ENCODE data around the gene HIF3A.

- TF ChIP-seq, protein P1, sequence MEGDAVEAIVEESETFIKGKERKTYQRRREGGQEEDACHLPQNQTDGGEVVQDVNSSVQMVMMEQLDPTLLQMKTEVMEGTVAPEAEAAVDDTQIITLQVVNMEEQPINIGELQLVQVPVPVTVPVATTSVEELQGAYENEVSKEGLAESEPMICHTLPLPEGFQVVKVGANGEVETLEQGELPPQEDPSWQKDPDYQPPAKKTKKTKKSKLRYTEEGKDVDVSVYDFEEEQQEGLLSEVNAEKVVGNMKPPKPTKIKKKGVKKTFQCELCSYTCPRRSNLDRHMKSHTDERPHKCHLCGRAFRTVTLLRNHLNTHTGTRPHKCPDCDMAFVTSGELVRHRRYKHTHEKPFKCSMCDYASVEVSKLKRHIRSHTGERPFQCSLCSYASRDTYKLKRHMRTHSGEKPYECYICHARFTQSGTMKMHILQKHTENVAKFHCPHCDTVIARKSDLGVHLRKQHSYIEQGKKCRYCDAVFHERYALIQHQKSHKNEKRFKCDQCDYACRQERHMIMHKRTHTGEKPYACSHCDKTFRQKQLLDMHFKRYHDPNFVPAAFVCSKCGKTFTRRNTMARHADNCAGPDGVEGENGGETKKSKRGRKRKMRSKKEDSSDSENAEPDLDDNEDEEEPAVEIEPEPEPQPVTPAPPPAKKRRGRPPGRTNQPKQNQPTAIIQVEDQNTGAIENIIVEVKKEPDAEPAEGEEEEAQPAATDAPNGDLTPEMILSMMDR (IDR thresholded peaks at IDR 0.05) = no peak
- no peak for TF ChIP-seq POLR2A (IDR thresholded peaks at IDR 0.05)
Measured at GRCh38 chr19:46254776-46255175, 42.1 kb upstream of the HIF3A start.
